ENCODE measurements around the gene TSHZ3.
A peak's percentile ranks its signal among the peaks of the same experiment; 100 is the strongest.

The TSHZ3 gene

GRCh38 chr19:31349160-31349881, at the start of gene TSHZ3:
TSHZ3 (minus strand) TSS chr19:31349436; CDS start chr19:31349219, 217 bp downstream.
- DNase-seq (ENCODE audit: low read depth in 3 of 3) = peak in 2 of 3 experiments; percentile 46 to 60

DNA sequence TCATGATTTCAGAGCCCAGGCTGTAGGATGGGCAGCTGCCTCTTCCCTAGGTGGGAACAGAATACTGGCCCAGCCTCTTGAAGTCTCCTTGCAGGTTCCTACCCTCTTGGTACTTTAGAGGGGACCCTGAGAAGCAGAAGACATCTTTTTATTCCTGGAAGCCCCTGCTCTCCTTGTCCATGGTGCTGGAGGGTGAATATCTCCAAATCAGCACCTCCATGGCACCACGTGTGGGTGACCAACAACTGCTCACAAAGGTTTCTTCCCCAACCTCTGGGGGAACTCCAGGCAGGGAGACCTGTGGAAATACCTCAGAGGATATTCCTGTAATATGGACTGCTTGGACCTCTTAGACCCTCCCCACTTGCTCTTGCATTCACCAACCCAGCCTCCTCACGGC, 48.1 kb upstream of the TSHZ3 start:
- DNase-seq (ENCODE audit: low read depth in 3 of 3) = no peak

GRCh38 chr19:31392464-31392863, 43.2 kb upstream of the TSHZ3 start:
- no peak for DNase-seq (ENCODE audit: low read depth in 3 of 3)

- no peak for DNase-seq (ENCODE audit: low read depth in 3 of 3)
Measured at GRCh38 chr19:31391518-31391917, 42.3 kb upstream of the TSHZ3 start.

DNA sequence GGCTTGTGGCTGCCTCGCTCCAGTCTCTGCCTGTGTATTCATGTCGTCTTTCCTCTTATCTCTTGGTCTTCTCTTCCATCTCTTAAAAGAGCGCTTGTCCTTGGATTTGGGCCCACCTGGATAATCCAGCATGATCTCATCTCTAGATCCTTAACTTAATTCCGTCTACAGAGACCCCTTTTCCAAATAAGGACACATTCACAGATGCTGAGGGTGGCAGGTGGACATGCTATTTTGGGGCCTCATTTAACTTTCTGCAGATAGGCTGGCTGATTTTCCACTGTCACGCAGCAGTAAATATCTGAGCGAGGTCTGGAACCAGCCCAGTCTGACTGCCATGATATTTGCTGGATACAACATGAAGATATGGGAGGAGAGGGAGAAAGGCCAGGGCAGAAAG, 41.5 kb upstream of the TSHZ3 start:
- no peak for DNase-seq (ENCODE audit: low read depth in 3 of 3)

GRCh38 chr19:31389874-31390273, 40.6 kb upstream of the TSHZ3 start:
- DNase-seq (ENCODE audit: low read depth in 3 of 3) = no peak

DNA sequence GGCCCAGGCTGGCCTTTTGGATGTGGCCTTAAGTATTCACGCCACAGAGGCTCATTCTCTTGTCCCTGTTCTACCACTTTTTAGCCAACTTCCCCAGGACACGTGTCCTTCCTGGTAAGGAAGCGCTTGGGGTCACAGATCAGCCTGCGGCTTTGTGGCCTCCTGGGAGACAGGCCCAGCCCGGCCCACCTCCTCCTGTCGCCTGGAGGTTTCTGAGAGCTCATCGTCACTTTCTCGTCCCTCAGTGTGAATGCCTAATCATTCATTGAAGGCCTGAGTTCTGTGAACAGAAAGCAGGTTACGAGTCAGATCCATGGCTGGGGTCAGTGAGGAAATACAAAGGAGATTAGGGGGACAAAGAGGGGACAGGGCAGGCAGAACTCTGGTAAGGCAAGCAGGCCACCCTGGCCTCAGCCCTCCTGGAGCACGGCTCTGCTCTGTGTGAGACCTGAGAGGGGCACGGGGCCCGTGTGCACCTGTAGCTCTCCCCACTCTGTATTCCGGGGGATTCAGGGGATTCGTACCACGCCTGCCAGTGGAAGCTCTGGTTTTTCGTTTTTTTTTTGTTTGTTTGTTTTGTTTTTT, 38.6 kb upstream of the TSHZ3 start:
- DNase-seq (ENCODE audit: low read depth in 3 of 3) = no peak

DNA sequence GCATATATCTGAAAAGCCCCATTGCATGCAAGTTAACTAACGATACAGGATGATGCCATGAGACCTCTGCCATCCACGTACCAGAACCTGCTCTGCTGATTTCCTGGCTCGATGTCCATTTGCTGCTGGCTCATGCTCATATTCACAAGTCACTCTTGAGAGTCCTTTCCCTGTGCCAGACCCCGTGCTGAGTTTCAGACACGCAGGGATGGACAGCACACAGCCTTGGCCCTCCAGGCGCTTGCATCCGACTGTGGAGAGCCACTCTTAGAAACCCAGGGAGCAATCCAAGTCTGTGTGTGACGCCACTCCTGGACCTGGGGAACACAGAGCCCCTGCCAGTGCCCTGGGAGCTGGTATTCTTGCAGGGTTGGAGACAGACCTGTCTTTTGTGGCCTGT, 37.6 kb upstream of the TSHZ3 start:
- no peak for DNase-seq (ENCODE audit: low read depth in 3 of 3)

DNA sequence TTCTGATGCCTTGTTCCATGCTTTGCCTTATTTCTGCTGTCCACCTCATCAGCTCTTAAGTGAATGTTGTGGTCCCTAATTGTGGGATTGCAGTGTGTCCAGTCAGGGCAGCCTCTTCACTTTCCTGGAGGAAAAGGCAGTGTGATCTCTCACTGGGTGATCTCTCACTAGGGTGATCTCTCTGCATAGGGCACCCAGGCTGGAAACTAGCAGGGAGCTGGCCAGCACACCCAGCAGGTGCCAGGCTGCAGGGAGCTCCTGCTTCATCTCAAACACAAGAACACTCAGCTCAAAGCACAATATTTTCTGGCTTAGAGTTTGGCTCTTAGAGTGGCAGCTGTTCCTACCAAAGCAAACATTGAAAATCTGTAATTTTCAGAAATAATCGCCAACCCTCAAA, 36.5 kb upstream of the TSHZ3 start:
- DNase-seq (ENCODE audit: low read depth in 3 of 3) = no peak

DNA sequence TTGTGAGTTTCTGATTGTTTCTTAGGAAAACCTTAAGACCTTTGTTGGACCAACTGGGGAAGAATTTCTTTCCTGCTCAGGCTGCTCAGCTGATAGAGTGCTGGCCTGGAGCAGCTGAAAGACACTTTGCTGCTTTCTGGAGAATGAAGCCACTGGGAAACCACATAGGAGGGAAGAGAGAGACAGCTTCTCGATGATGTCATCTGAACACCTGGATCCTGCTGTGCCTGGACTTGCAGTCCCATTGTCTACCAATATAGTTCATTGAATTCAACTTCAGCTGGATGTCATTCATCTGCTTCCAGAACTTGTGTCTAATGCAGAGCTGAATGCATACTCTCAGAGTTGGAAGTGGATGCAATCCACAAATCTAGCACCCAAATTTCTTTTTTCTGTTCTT, 34.3 kb upstream of the TSHZ3 start:
- DNase-seq (ENCODE audit: low read depth in 3 of 3) = no peak

- DNase-seq (ENCODE audit: low read depth in 3 of 3) = no peak
Measured at GRCh38 chr19:31380854-31381253, 31.6 kb upstream of the TSHZ3 start.

GRCh38 chr19:31378404-31378803, 29.2 kb upstream of the TSHZ3 start:
- no peak for DNase-seq (ENCODE audit: low read depth in 3 of 3)

- no peak for DNase-seq (ENCODE audit: low read depth in 3 of 3)
Measured at GRCh38 chr19:31377736-31378135, 28.5 kb upstream of the TSHZ3 start.

DNA sequence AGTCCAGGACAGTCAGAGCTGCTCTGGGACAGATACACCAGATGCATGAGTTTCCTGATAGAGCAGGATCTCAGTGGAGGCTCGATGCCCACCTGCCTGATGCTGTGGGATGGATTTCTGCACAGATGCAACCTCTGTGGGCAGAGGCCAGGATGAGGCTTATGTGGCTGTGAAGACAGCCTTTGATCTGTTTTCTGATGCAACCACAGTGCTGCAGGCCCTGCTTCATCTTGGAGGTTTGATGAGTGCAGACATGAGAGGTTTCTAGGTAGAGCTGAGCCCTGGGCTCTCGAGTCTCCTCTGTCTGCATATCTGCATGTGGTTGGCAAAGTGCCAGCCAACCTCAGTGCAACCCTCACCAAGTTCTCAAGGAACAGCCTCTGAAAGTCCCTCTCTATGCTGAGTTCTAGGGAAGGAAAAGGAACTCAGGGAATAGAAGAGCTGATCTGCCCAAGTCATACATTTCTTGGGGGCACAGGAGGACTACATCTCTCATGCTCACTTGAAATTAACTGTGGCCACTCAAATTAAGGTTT, 23.1 kb upstream of the TSHZ3 start:
- DNase-seq (ENCODE audit: low read depth in 3 of 3) = no peak

DNA sequence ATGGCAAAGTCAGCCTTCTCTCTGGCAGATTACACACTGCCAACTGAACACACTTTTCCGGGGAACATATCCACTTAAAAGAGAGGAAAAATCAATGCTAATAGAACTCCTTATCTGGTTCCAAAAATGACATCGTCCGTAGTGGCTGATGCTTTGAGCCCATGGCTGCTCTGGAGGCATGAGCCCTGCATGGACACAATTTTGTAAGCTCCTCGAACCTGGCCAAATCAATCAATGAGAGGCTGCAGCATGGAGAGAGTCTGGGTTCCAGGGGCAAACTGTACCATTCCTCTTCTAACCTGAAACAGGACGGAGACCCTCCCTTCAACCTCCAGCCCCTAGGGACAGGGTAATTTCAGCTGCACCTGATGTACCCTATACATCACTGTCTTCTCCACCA, 21.0 kb upstream of the TSHZ3 start:
- no peak for DNase-seq (ENCODE audit: low read depth in 3 of 3)

GRCh38 chr19:31364963-31365362, 15.7 kb upstream of the TSHZ3 start:
- no peak for DNase-seq (ENCODE audit: low read depth in 3 of 3)

- DNase-seq (ENCODE audit: low read depth in 3 of 3) = no peak
Measured at GRCh38 chr19:31361728-31362127, 12.5 kb upstream of the TSHZ3 start.

- DNase-seq (ENCODE audit: low read depth in 3 of 3) = no peak
Measured at GRCh38 chr19:31357315-31357673, 8.1 kb upstream of the TSHZ3 start.

DNA sequence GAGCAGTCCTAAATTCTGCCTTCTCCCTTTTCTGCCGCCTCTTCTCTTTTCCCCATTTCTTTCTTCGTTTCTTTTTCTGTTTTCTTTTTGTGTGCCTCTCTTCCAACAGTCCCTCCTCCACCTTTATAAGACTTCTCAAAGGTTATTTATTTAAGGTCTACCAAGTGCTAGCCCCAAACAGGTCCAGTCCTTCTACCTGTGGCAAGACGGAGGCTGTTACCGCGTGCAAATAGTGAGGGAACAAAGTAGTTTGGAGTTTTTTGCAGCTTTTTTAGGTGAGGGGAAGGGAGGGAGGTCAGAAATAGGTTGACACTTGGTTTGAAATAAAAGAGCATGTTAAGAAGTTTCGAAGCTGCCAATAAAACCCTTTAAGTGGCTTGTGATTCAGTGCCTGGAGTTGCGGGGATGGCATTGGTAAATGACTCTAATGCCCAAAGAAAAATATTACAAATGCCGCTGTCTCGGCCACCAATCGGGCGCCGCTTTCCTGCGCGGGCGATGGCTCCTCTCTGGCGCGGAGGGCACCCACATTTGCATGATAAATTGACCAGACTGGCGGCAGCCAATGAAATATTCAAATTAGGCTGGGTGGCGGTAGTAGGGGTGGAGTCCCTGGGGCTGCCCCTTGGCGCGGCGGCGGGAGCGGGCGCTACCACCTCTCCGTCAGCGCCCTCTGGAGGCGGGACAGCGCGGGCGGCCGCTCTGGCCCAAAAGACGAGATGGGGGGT, 7.5 kb upstream of the TSHZ3 start:
- peak in 1 of 3 experiments; percentile 32 for DNase-seq (ENCODE audit: low read depth in 3 of 3)

DNA sequence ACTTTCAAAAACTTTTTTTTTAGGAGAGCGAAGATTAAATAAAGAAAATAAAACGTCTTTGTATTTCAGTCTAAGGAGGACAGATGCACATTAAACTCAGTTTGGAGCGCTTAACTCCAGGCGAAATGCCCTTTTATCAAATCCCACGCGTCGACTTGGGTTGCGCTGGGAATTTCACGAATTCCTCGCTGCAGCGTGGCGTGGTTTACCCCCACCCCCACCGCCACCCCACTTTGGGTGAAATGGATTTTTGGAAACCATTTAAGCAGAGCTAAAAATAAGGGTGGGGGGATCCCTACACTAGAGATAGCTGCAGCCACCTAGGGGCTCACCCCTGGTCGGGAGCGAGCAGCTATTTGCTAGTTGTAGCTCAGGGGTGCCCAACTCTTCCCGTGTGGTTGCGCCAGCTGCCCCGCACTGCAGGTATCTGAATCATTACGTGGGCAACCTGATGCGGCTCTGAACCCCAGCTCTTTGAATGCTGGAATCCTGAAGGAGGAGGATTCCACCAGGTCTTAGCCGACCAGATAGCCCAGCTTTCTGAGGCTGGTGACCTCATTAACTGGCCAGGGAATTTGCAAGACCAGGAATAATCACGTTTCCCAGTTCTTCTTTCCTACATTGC, 6.5 kb upstream of the TSHZ3 start:
- no peak for DNase-seq (ENCODE audit: low read depth in 3 of 3)

DNA sequence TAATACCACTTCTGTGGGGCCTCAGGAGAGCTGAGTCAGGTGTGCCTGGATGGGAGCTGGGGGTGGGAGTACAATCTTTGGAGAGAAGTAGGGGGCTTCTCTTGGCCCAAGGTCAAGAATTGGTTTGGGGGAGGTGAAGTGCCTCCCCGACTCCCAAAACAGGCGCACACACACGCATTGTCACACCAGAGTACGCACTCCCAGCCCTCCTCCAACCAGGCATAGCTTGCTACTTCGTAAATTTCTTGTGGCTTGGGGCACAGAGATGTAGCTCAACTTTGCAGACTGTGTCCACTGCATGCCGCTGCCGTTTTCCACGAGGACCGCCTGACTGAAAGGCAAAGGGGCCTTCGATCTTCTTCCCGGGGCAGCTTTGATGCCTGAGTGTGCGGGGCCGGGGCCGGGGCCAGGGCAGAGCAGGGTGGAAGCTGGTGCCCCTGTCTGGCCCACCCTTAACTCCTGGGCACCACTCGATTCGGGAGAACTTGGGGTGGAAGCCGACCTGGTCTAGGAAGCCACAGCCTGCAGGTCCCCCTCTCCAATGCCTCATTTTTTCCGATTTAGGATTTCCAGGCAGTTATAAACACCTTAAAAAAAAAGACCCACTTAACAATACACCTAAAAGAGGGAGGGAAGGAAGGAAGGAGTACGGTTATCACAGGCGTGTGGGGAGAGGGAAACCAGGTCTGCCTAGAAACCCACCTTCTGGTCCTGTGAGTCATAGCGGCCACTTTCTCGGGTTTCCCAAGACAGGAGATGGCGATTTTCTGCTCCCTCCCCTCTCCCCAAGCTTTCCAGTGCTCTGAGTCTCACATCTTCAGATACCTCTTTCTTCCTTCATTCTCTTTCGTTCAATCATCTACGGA, 5.8 kb upstream of the TSHZ3 start:
- no peak for DNase-seq (ENCODE audit: low read depth in 3 of 3)

Measured in stimulated activated CD4-positive, alpha-beta T cell treated with anti-CD3 and anti-CD28 coated beads, TNF-alpha, amount 100 ng/mL, for 4 hours (primary cell).